WTC11 (cell line): Measurements from ENCODE around the gene CCR9.

ENCODE experiments used
- NFATC4 ChIP-seq: fragments of 250-450 bp; sonication (Bioruptor Pico); IDR thresholded peaks from 2 replicates; pipeline ENCODE4 v1.9.0; 2021; ENCODE audit warnings: mild to moderate bottlenecking
- TF ChIP-seq, protein P1 (sequence below): sonication (generic); formaldehyde crosslinking; IDR thresholded peaks from 2 replicates; pipeline ENCODE4 v1.8.0; 2022; ENCODE audit warnings: mild to moderate bottlenecking, missing genetic modification reagents
- TF ChIP-seq, protein P2 (sequence below): sonication (generic); formaldehyde crosslinking; IDR thresholded peaks from 2 replicates; pipeline ENCODE4 v1.8.1; 2022; ENCODE audit warnings: mild to moderate bottlenecking, moderate library complexity, missing genetic modification reagents
- TF ChIP-seq, protein P3 (sequence below): fragments of 200-600 bp; IDR thresholded peaks from 2 replicates; pipeline ENCODE4 v1.8.0; 2022; ENCODE audit warnings: antibody characterized with exemption
- TF ChIP-seq, protein P4 (sequence below): sonication (generic); formaldehyde crosslinking; IDR thresholded peaks from 2 replicates; pipeline ENCODE4 v1.8.0; 2022; ENCODE audit warnings: mild to moderate bottlenecking, missing genetic modification reagents

DNA sequence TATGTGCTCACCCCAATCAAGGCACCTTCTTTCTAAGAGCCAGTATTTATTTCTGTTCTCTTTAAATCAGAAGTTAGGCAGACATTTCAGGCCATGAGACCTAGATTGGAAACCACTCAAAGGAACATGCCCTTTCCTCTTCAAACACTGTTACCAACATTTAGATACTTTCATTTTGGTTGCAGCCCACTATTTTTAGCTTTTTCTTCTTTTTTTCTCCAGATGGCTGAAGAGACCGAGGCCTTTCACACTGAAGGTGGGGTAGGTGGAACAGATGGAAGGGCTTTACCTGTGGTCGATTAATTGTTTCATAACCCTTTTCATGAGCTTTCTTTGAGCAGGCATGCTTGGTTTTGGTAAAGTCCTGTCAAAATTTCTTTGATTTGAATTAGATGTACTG, 33.5 kb upstream of the CCR9 start:
- no peak for TF ChIP-seq NFATC4
- TF ChIP-seq, protein P1, sequence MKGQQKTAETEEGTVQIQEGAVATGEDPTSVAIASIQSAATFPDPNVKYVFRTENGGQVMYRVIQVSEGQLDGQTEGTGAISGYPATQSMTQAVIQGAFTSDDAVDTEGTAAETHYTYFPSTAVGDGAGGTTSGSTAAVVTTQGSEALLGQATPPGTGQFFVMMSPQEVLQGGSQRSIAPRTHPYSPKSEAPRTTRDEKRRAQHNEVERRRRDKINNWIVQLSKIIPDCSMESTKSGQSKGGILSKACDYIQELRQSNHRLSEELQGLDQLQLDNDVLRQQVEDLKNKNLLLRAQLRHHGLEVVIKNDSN: no peak
- TF ChIP-seq, protein P2, sequence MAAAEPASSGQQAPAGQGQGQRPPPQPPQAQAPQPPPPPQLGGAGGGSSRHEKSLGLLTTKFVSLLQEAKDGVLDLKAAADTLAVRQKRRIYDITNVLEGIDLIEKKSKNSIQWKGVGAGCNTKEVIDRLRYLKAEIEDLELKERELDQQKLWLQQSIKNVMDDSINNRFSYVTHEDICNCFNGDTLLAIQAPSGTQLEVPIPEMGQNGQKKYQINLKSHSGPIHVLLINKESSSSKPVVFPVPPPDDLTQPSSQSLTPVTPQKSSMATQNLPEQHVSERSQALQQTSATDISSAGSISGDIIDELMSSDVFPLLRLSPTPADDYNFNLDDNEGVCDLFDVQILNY (CRISPR knock-in tag): no peak
- TF ChIP-seq, protein P3, sequence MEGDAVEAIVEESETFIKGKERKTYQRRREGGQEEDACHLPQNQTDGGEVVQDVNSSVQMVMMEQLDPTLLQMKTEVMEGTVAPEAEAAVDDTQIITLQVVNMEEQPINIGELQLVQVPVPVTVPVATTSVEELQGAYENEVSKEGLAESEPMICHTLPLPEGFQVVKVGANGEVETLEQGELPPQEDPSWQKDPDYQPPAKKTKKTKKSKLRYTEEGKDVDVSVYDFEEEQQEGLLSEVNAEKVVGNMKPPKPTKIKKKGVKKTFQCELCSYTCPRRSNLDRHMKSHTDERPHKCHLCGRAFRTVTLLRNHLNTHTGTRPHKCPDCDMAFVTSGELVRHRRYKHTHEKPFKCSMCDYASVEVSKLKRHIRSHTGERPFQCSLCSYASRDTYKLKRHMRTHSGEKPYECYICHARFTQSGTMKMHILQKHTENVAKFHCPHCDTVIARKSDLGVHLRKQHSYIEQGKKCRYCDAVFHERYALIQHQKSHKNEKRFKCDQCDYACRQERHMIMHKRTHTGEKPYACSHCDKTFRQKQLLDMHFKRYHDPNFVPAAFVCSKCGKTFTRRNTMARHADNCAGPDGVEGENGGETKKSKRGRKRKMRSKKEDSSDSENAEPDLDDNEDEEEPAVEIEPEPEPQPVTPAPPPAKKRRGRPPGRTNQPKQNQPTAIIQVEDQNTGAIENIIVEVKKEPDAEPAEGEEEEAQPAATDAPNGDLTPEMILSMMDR: no peak
- TF ChIP-seq, protein P4, sequence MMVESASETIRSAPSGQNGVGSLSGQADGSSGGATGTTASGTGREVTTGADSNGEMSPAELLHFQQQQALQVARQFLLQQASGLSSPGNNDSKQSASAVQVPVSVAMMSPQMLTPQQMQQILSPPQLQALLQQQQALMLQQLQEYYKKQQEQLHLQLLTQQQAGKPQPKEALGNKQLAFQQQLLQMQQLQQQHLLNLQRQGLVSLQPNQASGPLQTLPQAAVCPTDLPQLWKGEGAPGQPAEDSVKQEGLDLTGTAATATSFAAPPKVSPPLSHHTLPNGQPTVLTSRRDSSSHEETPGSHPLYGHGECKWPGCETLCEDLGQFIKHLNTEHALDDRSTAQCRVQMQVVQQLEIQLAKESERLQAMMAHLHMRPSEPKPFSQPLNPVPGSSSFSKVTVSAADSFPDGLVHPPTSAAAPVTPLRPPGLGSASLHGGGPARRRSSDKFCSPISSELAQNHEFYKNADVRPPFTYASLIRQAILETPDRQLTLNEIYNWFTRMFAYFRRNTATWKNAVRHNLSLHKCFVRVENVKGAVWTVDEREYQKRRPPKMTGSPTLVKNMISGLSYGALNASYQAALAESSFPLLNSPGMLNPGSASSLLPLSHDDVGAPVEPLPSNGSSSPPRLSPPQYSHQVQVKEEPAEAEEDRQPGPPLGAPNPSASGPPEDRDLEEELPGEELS (CRISPR knock-in tag): no peak
